ENCODE measurements around the gene APPBP2. TPM values are rescaled to one million over a fixed set of nuclear protein-coding genes. Genes with fewer than 3 reads are reported as not detected.
A peak's percentile ranks its signal among the peaks of the same experiment; 100 is the strongest.
"Not testable (repeated sequence)": the region's sequence is repeated elsewhere in the genome, so short reads cannot be mapped to it uniquely, and the experiment has no call there.

Gene APPBP2
- total RNA-seq, 1 experiment from 2014 or later = 25.8 TPM

DNA sequence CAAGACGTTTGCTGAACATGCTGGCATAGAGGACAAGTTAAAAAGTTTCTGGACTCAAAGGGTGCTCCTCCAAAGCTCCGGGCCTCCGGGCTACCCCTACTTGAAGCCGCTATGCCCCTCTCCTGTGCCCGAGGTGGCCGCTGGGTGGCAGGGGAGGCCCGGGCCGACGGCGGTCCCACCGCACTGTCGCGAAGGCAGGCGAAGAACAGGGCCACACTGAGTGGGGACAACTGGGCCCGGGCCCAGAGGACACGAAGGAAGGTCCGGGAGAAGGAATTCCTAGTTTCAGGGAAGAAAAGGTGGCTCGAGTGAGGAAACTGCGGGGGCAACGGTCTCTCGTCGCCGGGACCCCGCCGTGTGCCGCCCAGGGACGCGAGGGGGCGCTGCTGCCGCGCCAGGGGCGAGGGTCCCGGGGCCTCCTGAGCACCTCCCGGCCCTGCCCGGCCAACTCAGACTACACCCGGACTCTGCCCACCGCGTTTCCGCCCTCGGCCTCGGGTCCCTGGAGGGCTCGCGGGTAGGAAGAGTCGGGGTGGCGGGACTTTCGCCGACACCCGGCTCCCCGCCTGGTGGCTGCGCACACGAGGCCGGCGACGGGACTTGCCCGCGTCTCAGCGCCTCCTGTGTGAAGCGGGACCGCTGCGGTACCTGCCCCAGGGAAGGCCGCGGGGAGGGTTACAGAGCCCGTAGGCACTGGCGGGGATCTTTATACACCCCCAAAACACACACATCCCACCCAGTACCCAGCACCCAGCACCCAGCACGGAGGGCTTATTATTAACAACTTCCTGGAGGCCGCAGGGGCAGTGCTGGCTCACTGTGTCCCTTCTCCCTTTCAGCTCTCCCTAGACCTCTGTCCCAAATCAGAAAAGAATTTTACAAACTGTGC lies 104.5 kb downstream of the APPBP2 start:
- no peaks in the 10 kb centered on the region for H3K36me3 ChIP-seq (ENCODE audit: control insufficient read depth, insufficient read depth, low read length)
- H3K9me3 ChIP-seq (ENCODE audit: control insufficient read depth, insufficient read depth, low read depth, low read length) = no peaks in the 10 kb centered on the region
- H3K4me3 ChIP-seq (ENCODE audit: low read depth in 2 of 2, low read length in 2 of 2) = peak overlapping the region; percentile 35 to 40
- ATAC-seq (peak; percentile 98), DNase-seq (ENCODE audit: low read depth, low spot score) (peak; percentile 12)
- peaks cover 3% of the 10 kb centered on the region; the same call in 1 of the 2 replicates for H3K4me1 ChIP-seq (ENCODE audit: control insufficient read depth, insufficient read depth, low read length)
- ChIA-PET CTCF (interaction anchor here (0.6 kb wide), 1 partner anchor 219 kb away, joined by 6 read pairs; no protein-coding TSS in a partner anchor), POLR2A (no interaction called here)
- peak overlapping the region; percentile 48; the same call in 1 of the 2 replicates for H3K27ac ChIP-seq (ENCODE audit: low read length)
- in situ Hi-C loops (cut with HindIII; ENCODE audit: low pct_unique_long_range_greater_than_20kb, low sequenced_read_pairs) (no loop called here), intact Hi-C loops (cut with micrococcal nuclease; ENCODE audit: unreplicated experiment) (loop anchor here (10.0 kb wide), 1 partner anchor 317 kb away; no protein-coding TSS in a partner anchor)
- no peaks in the 10 kb centered on the region for H3K27me3 ChIP-seq (ENCODE audit: control insufficient read depth, insufficient read depth, low read length)
- no peak for TF ChIP-seq POLR2AphosphoS5 (IDR thresholded peaks at IDR 0.05; ENCODE audit: low read depth, low read length)
- TF ChIP-seq, protein P1, sequence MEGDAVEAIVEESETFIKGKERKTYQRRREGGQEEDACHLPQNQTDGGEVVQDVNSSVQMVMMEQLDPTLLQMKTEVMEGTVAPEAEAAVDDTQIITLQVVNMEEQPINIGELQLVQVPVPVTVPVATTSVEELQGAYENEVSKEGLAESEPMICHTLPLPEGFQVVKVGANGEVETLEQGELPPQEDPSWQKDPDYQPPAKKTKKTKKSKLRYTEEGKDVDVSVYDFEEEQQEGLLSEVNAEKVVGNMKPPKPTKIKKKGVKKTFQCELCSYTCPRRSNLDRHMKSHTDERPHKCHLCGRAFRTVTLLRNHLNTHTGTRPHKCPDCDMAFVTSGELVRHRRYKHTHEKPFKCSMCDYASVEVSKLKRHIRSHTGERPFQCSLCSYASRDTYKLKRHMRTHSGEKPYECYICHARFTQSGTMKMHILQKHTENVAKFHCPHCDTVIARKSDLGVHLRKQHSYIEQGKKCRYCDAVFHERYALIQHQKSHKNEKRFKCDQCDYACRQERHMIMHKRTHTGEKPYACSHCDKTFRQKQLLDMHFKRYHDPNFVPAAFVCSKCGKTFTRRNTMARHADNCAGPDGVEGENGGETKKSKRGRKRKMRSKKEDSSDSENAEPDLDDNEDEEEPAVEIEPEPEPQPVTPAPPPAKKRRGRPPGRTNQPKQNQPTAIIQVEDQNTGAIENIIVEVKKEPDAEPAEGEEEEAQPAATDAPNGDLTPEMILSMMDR (IDR thresholded peaks at IDR 0.05) = peak; percentile 97
- BruUV-seq (replicated peaks) = no TSS peak

- H3K9me3 ChIP-seq (ENCODE audit: control insufficient read depth, insufficient read depth, low read depth, low read length); H3K4me1 ChIP-seq (ENCODE audit: control insufficient read depth, insufficient read depth, low read length); POLR2A ChIA-PET; H3K27me3 ChIP-seq (ENCODE audit: control insufficient read depth, insufficient read depth, low read length); CTCF ChIA-PET; DNase-seq (ENCODE audit: low read depth, low spot score); H3K36me3 ChIP-seq (ENCODE audit: control insufficient read depth, insufficient read depth, low read length); ATAC-seq; H3K4me3 ChIP-seq (ENCODE audit: low read depth in 2 of 2, low read length in 2 of 2); in situ Hi-C loops (cut with HindIII; ENCODE audit: low pct_unique_long_range_greater_than_20kb, low sequenced_read_pairs); BruUV-seq (replicated peaks); H3K27ac ChIP-seq (ENCODE audit: low read length): not testable (repeated sequence)
- intact Hi-C loops (cut with micrococcal nuclease; ENCODE audit: unreplicated experiment) = loop anchor here (10.0 kb wide), 1 partner anchor 315 kb away; no protein-coding TSS in a partner anchor
Measured at GRCh38 chr17:60419875-60420274, 106.2 kb downstream of the APPBP2 start.

DNA sequence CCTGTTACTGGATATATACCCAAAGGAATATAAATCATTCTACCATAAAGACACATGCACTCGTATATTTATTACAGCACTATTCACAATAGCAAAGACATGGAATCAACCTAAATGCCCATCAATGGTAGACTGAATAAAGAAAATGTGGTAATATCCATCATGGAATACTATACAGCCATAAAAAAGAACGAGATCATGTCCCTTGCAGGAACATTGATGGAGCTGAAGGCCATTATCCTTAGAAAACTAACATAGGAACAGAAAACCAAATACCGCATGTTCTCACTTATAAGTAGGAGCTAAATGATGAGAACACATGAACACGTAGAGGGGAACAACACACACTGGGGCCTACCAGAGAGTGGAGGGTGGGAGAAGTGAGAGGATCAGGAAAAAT lies 107.0 kb downstream of the APPBP2 start:
- H3K27ac ChIP-seq (ENCODE audit: low read length); H3K27me3 ChIP-seq (ENCODE audit: control insufficient read depth, insufficient read depth, low read length); H3K4me3 ChIP-seq (ENCODE audit: low read depth in 2 of 2, low read length in 2 of 2); POLR2A ChIA-PET; intact Hi-C loops (cut with micrococcal nuclease; ENCODE audit: unreplicated experiment); BruUV-seq (replicated peaks); in situ Hi-C loops (cut with HindIII; ENCODE audit: low pct_unique_long_range_greater_than_20kb, low sequenced_read_pairs); H3K4me1 ChIP-seq (ENCODE audit: control insufficient read depth, insufficient read depth, low read length); DNase-seq (ENCODE audit: low read depth, low spot score); ATAC-seq; H3K9me3 ChIP-seq (ENCODE audit: control insufficient read depth, insufficient read depth, low read depth, low read length); H3K36me3 ChIP-seq (ENCODE audit: control insufficient read depth, insufficient read depth, low read length): not testable (repeated sequence)
- CTCF ChIA-PET = interaction anchor here (0.6 kb wide), 1 partner anchor 9 kb away, joined by 3 read pairs; no protein-coding TSS in a partner anchor

DNA sequence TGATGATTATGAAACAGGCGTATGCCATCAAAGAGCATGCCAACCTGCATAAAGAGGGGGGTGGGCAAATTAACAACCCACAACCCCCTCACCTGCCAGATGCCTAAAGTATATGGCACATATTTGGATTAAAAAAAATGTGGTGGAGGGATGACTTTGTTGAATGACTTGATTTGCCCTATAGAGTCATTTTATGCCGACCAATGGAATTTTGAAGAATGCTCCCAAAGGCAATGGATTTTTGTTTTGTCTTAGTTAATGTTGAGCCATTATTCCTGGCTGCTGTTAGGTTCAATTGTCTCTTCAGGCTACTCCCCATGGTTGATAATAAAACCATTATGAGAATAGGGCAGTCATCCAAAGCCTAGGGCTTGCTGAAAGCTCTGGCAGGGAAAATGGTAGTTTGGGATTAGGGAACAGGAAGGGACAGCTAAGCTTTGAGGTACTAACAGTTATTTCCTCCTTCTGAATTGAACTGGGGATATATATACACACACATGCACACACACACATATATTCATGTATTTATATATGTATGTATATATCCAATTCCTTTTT lies 109.6 kb downstream of the APPBP2 start:
- no peaks in the 10 kb centered on the region for H3K36me3 ChIP-seq (ENCODE audit: control insufficient read depth, insufficient read depth, low read length)
- POLR2A ChIA-PET = no interaction called here
- CTCF ChIA-PET = no interaction called here
- no peak for TF ChIP-seq SIN3A (IDR thresholded peaks at IDR 0.05; ENCODE audit: borderline replicate concordance, insufficient read depth, low read depth, low read length)
- TF ChIP-seq REST (IDR thresholded peaks at IDR 0.05; ENCODE audit: insufficient read depth in 1 of 2, low read depth in 2 of 2, low read length in 1 of 2) = no peak
- no peak for TF ChIP-seq POLR2AphosphoS5 (IDR thresholded peaks at IDR 0.05; ENCODE audit: low read depth, low read length)
- TF ChIP-seq, protein P1 (IDR thresholded peaks at IDR 0.05) = no peak
- no peak for TF ChIP-seq TCF7L2 (IDR thresholded peaks at IDR 0.05; ENCODE audit: low read depth, low read length)
- in situ Hi-C loops (cut with HindIII; ENCODE audit: low pct_unique_long_range_greater_than_20kb, low sequenced_read_pairs) (no loop called here), intact Hi-C loops (cut with micrococcal nuclease; ENCODE audit: unreplicated experiment) (no loop called here)
- no peak for ATAC-seq
- no TSS peak for BruUV-seq (replicated peaks)
- H3K27ac ChIP-seq (ENCODE audit: low read length) = no peak overlapping the region
- H3K4me3 ChIP-seq (ENCODE audit: low read depth in 2 of 2, low read length in 2 of 2) = no peak overlapping the region
- H3K27me3 ChIP-seq (ENCODE audit: control insufficient read depth, insufficient read depth, low read length) = no peaks in the 10 kb centered on the region
- H3K9me3 ChIP-seq (ENCODE audit: control insufficient read depth, insufficient read depth, low read depth, low read length) = no peaks in the 10 kb centered on the region
- H3K4me1 ChIP-seq (ENCODE audit: control insufficient read depth, insufficient read depth, low read length) = peaks cover 3% of the 10 kb centered on the region; the same call in 1 of the 2 replicates
- no peak for DNase-seq (ENCODE audit: low read depth, low spot score)
